Suppressor macrophage treated with lipopolysaccharide for 4 hours (primary cell): ENCODE measurements around the gene GIT1.

Experiments
- DNase-seq: peaks from one replicate; pipeline ENCODE4 v3.0.0-alpha.2; 2020

Gene GIT1

GRCh38 chr17:29589524-29590410 lies at the start of gene GIT1:
Gene GIT1 (minus strand): TSS chr17:29589648. CDS start chr17:29589378, 270 bp downstream.
- peak; percentile 95 for DNase-seq

- DNase-seq, result no peak
Measured at GRCh38 chr17:29633886-29634285, 44.4 kb upstream of the GIT1 start.

- DNase-seq, result no peak
Measured at GRCh38 chr17:29630630-29631193, 41.3 kb upstream of the GIT1 start.

GRCh38 chr17:29629839-29630238 lies 40.4 kb upstream of the GIT1 start:
- DNase-seq, result no peak

GRCh38 chr17:29628644-29629043 lies 39.2 kb upstream of the GIT1 start:
- no peak for DNase-seq

GRCh38 chr17:29627951-29628350 lies 38.5 kb upstream of the GIT1 start:
- DNase-seq, result no peak

- DNase-seq, result peak; percentile 12
Measured at GRCh38 chr17:29625037-29625750, 35.7 kb upstream of the GIT1 start.

GRCh38 chr17:29624586-29624985 lies 35.1 kb upstream of the GIT1 start:
- DNase-seq, result no peak

GRCh38 chr17:29623283-29623647 lies 33.8 kb upstream of the GIT1 start:
- DNase-seq, result no peak

- DNase-seq, result peak; percentile 49
Measured at GRCh38 chr17:29622337-29623282, 33.2 kb upstream of the GIT1 start, which contains the start of gene CORO6. Gene CORO6 (minus strand): TSS chr17:29622912. CDS start chr17:29621421, 1,491 bp downstream.

- no peak for DNase-seq
Measured at GRCh38 chr17:29621751-29622194, 32.3 kb upstream of the GIT1 start.

GRCh38 chr17:29620779-29621500 lies 31.5 kb upstream of the GIT1 start:
- DNase-seq, result no peak

- no peak for DNase-seq
Measured at GRCh38 chr17:29620271-29620670, 30.8 kb upstream of the GIT1 start.

GRCh38 chr17:29619251-29619650 lies 29.8 kb upstream of the GIT1 start:
- no peak for DNase-seq

GRCh38 chr17:29618272-29619065 lies 29.0 kb upstream of the GIT1 start:
- DNase-seq, result no peak

- peak; percentile 92 for DNase-seq
Measured at GRCh38 chr17:29617481-29618271, 28.2 kb upstream of the GIT1 start.

GRCh38 chr17:29617125-29617480 lies 27.7 kb upstream of the GIT1 start:
- peak; percentile 85 for DNase-seq

GRCh38 chr17:29616300-29617048 lies 27.0 kb upstream of the GIT1 start:
- DNase-seq, result no peak
